Neural crest cell (in vitro differentiated cells): ENCODE data around the gene P2RX2. TPM values are rescaled to one million over a fixed set of nuclear protein-coding genes. Genes with fewer than 3 reads are reported as not detected.

ENCODE experiments used
- DNase-seq: peaks from one replicate; pipeline ENCODE4 v3.0.0; 2021; ENCODE audit warnings: low read depth, mixed read lengths, low spot score
- H3K27ac Mint-ChIP-seq: one replicate; pipeline ENCODE4 v1.8.0; 2021; ENCODE audit warnings: mild to moderate bottlenecking, mixed read lengths; ENCODE audit not compliant: unreplicated experiment
- H3K27me3 Mint-ChIP-seq: 2 replicates; pipeline ENCODE4 v1.8.0; 2021; ENCODE audit warnings: low read depth, mild to moderate bottlenecking, mixed read lengths
- H3K36me3 Mint-ChIP-seq: 2 replicates; pipeline ENCODE4 v1.8.0; 2021; ENCODE audit warnings: low read depth, mild to moderate bottlenecking, mixed read lengths
- H3K4me1 Mint-ChIP-seq: 2 replicates; pipeline ENCODE4 v1.8.0; 2021; ENCODE audit warnings: mixed read lengths
- H3K4me3 Mint-ChIP-seq: one replicate; pipeline ENCODE4 v1.8.0; 2021; ENCODE audit warnings: mild to moderate bottlenecking, mixed read lengths
- H3K9me3 Mint-ChIP-seq: 2 replicates; pipeline ENCODE4 v1.8.0; 2021; ENCODE audit warnings: mixed read lengths
- total RNA-seq: library from RNA; stranded (reverse); gene quantifications from 2 replicates; pipeline ENCODE4 v1.2.1, GENCODE V29; 2021
- TF ChIP-seq, protein P1 (sequence below): fragments of 200-600 bp; sonication (generic); conservative IDR thresholded peaks from 2 replicates; pipeline ENCODE4 v1.5.0; 2021; ENCODE audit warnings: antibody characterized with exemption, mild to moderate bottlenecking

The P2RX2 gene
- total RNA-seq, 1 donor from 2014 or later: not detected

- Mint-ChIP-seq H3K27me3 (peaks cover 60% of the 10 kb centered on the region), H3K4me3 (no peak overlapping the region), H3K36me3 (peaks cover 5% of the 10 kb centered on the region), H3K9me3 (no peaks in the 10 kb centered on the region), H3K27ac (no peak overlapping the region), H3K4me1 (peaks cover 23% of the 10 kb centered on the region)
- TF ChIP-seq, protein P1, sequence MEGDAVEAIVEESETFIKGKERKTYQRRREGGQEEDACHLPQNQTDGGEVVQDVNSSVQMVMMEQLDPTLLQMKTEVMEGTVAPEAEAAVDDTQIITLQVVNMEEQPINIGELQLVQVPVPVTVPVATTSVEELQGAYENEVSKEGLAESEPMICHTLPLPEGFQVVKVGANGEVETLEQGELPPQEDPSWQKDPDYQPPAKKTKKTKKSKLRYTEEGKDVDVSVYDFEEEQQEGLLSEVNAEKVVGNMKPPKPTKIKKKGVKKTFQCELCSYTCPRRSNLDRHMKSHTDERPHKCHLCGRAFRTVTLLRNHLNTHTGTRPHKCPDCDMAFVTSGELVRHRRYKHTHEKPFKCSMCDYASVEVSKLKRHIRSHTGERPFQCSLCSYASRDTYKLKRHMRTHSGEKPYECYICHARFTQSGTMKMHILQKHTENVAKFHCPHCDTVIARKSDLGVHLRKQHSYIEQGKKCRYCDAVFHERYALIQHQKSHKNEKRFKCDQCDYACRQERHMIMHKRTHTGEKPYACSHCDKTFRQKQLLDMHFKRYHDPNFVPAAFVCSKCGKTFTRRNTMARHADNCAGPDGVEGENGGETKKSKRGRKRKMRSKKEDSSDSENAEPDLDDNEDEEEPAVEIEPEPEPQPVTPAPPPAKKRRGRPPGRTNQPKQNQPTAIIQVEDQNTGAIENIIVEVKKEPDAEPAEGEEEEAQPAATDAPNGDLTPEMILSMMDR: no peak
- no peak for DNase-seq
Measured at GRCh38 chr12:132619386-132620112, 973 bp downstream of the P2RX2 start.

DNA sequence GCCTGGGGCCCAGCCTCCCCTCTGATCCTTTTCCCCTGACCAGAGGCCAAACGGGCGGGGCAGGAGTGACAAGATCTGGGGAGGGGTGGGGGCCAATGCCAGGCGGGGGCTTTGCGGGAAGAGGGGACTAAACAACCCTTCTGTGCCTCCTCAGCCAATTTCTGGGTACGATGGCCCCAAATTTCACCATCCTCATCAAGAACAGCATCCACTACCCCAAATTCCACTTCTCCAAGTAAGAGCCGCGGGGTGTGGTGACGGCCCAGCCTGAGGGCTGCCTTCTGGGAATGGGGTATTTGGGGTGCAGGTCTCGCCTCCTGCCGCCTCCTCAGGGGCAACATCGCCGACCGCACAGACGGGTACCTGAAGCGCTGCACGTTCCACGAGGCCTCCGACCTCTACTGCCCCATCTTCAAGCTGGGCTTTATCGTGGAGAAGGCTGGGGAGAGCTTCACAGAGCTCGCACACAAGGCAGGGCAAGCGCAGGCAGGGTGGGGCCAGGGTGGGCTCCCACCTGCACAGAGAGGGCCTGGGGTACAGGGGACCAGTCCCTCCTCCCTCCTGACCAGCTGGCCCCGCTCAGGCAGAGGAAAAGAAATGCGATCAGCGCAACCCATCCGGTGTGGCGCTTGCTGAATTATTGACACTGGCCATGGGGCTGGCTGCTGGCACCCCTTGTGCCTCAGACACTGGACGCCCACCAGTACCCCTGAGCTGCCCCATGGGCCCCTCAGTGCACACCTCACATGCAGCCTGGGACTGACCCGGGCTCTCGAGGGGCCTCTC, 1.7 kb downstream of the P2RX2 start:
- Mint-ChIP-seq H3K36me3 (peaks cover 5% of the 10 kb centered on the region), H3K4me3 (no peak overlapping the region), H3K27ac (no peak overlapping the region), H3K9me3 (no peaks in the 10 kb centered on the region), H3K27me3 (peaks cover 53% of the 10 kb centered on the region), H3K4me1 (peaks cover 18% of the 10 kb centered on the region)
- DNase-seq: no peak
- TF ChIP-seq, protein P1: no peak

DNA sequence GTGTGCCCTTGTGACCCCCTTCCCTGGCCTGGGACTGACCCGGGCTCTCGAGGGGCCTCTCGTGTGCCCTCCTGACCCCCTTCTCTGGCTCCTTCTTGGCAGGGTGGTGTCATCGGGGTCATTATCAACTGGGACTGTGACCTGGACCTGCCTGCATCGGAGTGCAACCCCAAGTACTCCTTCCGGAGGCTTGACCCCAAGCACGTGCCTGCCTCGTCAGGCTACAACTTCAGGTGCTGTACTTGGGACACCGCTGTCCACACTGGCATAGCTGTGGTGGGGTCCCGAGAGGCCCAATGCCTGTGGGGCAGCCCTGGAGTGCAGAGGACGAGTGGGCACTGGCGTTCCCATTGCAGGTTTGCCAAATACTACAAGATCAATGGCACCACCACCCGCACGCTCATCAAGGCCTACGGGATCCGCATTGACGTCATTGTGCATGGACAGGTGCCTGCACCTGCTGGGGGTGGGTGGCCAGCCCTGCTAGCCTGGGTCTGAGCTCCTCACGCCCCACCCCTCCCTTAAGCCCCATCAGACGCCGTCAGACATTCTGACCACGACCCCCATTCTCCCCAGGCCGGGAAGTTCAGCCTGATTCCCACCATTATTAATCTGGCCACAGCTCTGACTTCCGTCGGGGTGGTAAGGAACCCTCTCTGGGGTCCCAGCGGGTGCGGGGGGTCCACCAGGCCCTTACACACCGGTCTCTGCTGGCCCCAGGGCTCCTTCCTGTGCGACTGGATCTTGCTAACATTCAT, 2.5 kb downstream of the P2RX2 start:
- H3K36me3 Mint-ChIP-seq: peaks cover 7% of the 10 kb centered on the region
- H3K27ac Mint-ChIP-seq: no peak overlapping the region
- no peaks in the 10 kb centered on the region for H3K9me3 Mint-ChIP-seq
- H3K4me3 Mint-ChIP-seq: peak overlapping the region; percentile 64
- peaks cover 45% of the 10 kb centered on the region for H3K27me3 Mint-ChIP-seq
- TF ChIP-seq, protein P1: no peak
- peaks cover 18% of the 10 kb centered on the region for H3K4me1 Mint-ChIP-seq
- no peak for DNase-seq

GRCh38 chr12:132621657-132622435, 3.3 kb downstream of the P2RX2 start:
- peak overlapping the region; percentile 51 for H3K4me3 Mint-ChIP-seq
- TF ChIP-seq, protein P1: no peak
- H3K36me3 Mint-ChIP-seq: peaks cover 7% of the 10 kb centered on the region
- H3K27ac Mint-ChIP-seq: no peak overlapping the region
- H3K9me3 Mint-ChIP-seq: no peaks in the 10 kb centered on the region
- H3K4me1 Mint-ChIP-seq: peaks cover 18% of the 10 kb centered on the region
- DNase-seq: no peak
- H3K27me3 Mint-ChIP-seq: peaks cover 37% of the 10 kb centered on the region
